NCI-H2171 (cell line): ENCODE measurements around the gene ABITRAM.
"Not testable (repeated sequence)": the region's sequence is repeated elsewhere in the genome, so short reads cannot be mapped to it uniquely, and the experiment has no call there.

ENCODE experiments used
- DNase-seq: peaks from one replicate; lab custom pipeline; 2025; lab: John Stamatoyannopoulos, UW

The ABITRAM gene

GRCh38 chr9:108928386-108928785 lies 5.8 kb upstream of the ABITRAM start:
- DNase-seq, result no peak

GRCh38 chr9:108933231-108933717 lies 926 bp upstream of the ABITRAM start:
- DNase-seq, result no peak

- DNase-seq, result peak; percentile 94
Measured at GRCh38 chr9:108933718-108934322, 380 bp upstream of the ABITRAM start, which contains the start of gene ELP1. Gene ELP1 (minus strand): TSS chr9:108934124. CDS start chr9:108931146, 2,978 bp downstream.

- DNase-seq, result no peak
Measured at GRCh38 chr9:108937561-108938305, 3.5 kb downstream of the ABITRAM start.

- DNase-seq, result no peak
Measured at GRCh38 chr9:108939975-108940374, 5.8 kb downstream of the ABITRAM start.

- no peak for DNase-seq
Measured at GRCh38 chr9:108950168-108950567, 16.0 kb downstream of the ABITRAM start.

GRCh38 chr9:108951578-108951977 lies 17.4 kb downstream of the ABITRAM start:
- DNase-seq, result no peak

GRCh38 chr9:108953983-108954574 lies 19.9 kb downstream of the ABITRAM start:
- DNase-seq, result peak; percentile 24

- DNase-seq, result no peak
Measured at GRCh38 chr9:108956022-108956630, 21.9 kb downstream of the ABITRAM start.

GRCh38 chr9:108956631-108957026 lies 22.4 kb downstream of the ABITRAM start:
- DNase-seq, result no peak

- DNase-seq, result no peak
Measured at GRCh38 chr9:108960331-108960730, 26.1 kb downstream of the ABITRAM start.

- DNase-seq, result no peak
Measured at GRCh38 chr9:108961151-108961550, 27.0 kb downstream of the ABITRAM start.

GRCh38 chr9:108963459-108964143 lies 29.4 kb downstream of the ABITRAM start:
- DNase-seq, result no peak

GRCh38 chr9:108967916-108968315 lies 33.7 kb downstream of the ABITRAM start:
- no peak for DNase-seq

- DNase-seq, result not testable (repeated sequence)
Measured at GRCh38 chr9:108971392-108971791, 37.2 kb downstream of the ABITRAM start.

- no peak for DNase-seq
Measured at GRCh38 chr9:108972186-108972585, 38.0 kb downstream of the ABITRAM start.

GRCh38 chr9:108972626-108973209 lies 38.5 kb downstream of the ABITRAM start:
- DNase-seq, result no peak

- no peak for DNase-seq
Measured at GRCh38 chr9:108973895-108974294, 39.7 kb downstream of the ABITRAM start.

GRCh38 chr9:108978205-108978604 lies 44.0 kb downstream of the ABITRAM start:
- DNase-seq, result no peak

GRCh38 chr9:108980893-108981292 lies 46.7 kb downstream of the ABITRAM start:
- DNase-seq, result peak; percentile 21

- no peak for DNase-seq
Measured at GRCh38 chr9:108983885-108984284, 49.7 kb downstream of the ABITRAM start.
